ENCODE results near the gene P4HB.

DNA sequence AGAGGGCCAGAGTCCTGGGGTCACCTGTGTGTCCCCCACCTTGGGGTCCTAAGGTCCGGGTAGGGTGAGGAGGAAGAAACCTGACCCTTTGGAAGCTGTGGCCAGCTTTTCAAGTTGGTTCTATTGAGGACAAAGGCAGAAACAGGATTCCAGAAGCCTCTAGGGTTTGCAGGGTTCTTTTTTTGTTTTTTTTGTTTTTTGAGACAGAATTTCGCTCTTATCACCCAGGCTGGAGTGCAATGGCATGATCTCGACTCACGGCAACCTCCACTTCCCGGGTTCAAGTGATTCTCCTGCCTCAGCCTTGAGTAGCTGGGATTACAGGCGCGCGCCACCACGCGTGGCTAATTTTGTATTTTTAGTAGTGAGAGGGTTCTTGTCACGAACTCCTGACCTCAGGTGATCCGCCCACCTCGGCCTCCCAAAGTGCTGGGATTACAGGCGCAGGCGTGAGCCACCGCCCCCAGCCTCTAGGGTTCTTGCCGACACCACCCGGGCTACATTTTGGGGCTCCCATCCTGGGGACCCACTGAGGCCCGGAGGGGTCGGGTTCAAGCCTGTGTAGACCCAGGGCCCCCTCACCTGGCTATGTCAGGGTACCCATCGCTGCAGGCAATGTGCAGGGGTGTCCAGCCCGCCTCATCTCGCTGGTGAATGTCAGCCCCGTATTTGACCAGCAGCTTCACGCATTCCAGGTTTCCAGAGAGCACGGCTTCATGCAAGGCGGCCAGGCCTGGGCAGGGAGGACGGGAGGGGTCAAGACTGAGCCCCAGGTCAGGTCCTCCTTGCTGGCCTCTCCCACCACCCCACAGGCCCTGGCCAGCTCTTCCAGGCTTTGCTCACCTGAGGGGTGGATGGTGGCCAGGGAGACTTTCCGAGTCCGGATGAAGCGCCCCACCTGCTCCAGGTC lies 26.2 kb downstream of the P4HB start:
- TF ChIP-seq, protein P1, sequence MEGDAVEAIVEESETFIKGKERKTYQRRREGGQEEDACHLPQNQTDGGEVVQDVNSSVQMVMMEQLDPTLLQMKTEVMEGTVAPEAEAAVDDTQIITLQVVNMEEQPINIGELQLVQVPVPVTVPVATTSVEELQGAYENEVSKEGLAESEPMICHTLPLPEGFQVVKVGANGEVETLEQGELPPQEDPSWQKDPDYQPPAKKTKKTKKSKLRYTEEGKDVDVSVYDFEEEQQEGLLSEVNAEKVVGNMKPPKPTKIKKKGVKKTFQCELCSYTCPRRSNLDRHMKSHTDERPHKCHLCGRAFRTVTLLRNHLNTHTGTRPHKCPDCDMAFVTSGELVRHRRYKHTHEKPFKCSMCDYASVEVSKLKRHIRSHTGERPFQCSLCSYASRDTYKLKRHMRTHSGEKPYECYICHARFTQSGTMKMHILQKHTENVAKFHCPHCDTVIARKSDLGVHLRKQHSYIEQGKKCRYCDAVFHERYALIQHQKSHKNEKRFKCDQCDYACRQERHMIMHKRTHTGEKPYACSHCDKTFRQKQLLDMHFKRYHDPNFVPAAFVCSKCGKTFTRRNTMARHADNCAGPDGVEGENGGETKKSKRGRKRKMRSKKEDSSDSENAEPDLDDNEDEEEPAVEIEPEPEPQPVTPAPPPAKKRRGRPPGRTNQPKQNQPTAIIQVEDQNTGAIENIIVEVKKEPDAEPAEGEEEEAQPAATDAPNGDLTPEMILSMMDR (IDR thresholded peaks at IDR 0.05) = no peak
- no peak for TF ChIP-seq POLR2AphosphoS5 (IDR thresholded peaks at IDR 0.05; ENCODE audit: insufficient read depth in 1 of 2, low read depth in 1 of 2)
- TF ChIP-seq POLR2A (IDR thresholded peaks at IDR 0.05) = no peak

All from vagina (tissue), 2 donors.